Panc1 (cell line): ENCODE results near the gene PDGFD. TPM values are rescaled to one million over a fixed set of nuclear protein-coding genes. Genes with fewer than 3 reads are reported as not detected.

ENCODE experiments used
- ATAC-seq: fragments of 200-7000 bp; cut with Tn5 transposase; 2 replicates; pipeline ENCODE4 v1.9.1; 2020; ENCODE audit warnings: mild to moderate bottlenecking, moderate library complexity
- BruUV-seq: library from RNA; stranded (reverse); fragments of 400-500 nt; replicated peaks from 2 replicates; lab custom pipeline; 2021; lab: Mats Ljungman, UMichigan
- CTCF ChIA-PET: fragments of 300-600 bp; sonication (Branson Sonifier 250); formaldehyde crosslinking; loops from one replicate; lab custom pipeline; 2022; ENCODE audit warnings: antibody characterized with exemption; lab: Charles Lee
- POLR2A ChIA-PET: fragments of 300-600 bp; sonication (Branson Sonifier 250); formaldehyde crosslinking; loops from one replicate; lab custom pipeline; 2022; ENCODE audit warnings: antibody characterized with exemption; lab: Charles Lee
- DNase-seq: peaks from one replicate; pipeline ENCODE4 v3.0.0-alpha.2; 2010; ENCODE audit warnings: low read depth, low spot score
- H3K27ac ChIP-seq: 2 replicates; pipeline ENCODE4 v1.5.1; 2011; ENCODE audit warnings: mild to moderate bottlenecking, low read length, inconsistent platforms
- H3K27me3 ChIP-seq: fragments of 200-500 bp; sonication (Bioruptor generic); 2 replicates; pipeline ENCODE4 v1.6.0; 2014; ENCODE audit warnings: low read length, inconsistent platforms; ENCODE audit not compliant: control insufficient read depth, insufficient read depth
- H3K36me3 ChIP-seq: fragments of 200-500 bp; sonication (Bioruptor generic); 2 replicates; pipeline ENCODE4 v1.5.1; 2014; ENCODE audit warnings: inconsistent platforms, mild to moderate bottlenecking, low read length, moderate library complexity; ENCODE audit not compliant: control insufficient read depth, insufficient read depth
- H3K4me1 ChIP-seq: 2 replicates; pipeline ENCODE4 v1.5.1; 2011; ENCODE audit warnings: inconsistent platforms, mild to moderate bottlenecking, low read length, moderate library complexity; ENCODE audit not compliant: control insufficient read depth, insufficient read depth
- H3K4me3 ChIP-seq, 2 experiments: 2 replicates each; pipeline ENCODE4 v1.5.1; 2011 to 2012; ENCODE audit warnings: low read depth in 2 of 2, low read length in 2 of 2, mild to moderate bottlenecking in 2 of 2, inconsistent platforms in 1 of 2, moderate library complexity in 1 of 2
- H3K9me3 ChIP-seq: fragments of 200-500 bp; sonication (Bioruptor generic); 2 replicates; pipeline ENCODE4 v1.5.1; 2014; ENCODE audit warnings: low read depth, mild to moderate bottlenecking, inconsistent platforms, low read length, moderate library complexity; ENCODE audit not compliant: control insufficient read depth, insufficient read depth
- POLR2AphosphoS5 ChIP-seq: IDR thresholded peaks from 2 replicates; pipeline ENCODE4 v1.6.1; 2012; ENCODE audit warnings: mild to moderate bottlenecking, low read depth, low read length, moderate library complexity
- REST ChIP-seq, 2 experiments: IDR thresholded peaks; 2 replicates each; pipeline ENCODE4 v1.6.1; 2011 to 2012; ENCODE audit warnings: low read depth in 2 of 2, control low read depth in 1 of 2, low read length in 1 of 2, mild to moderate bottlenecking in 1 of 2, moderate library complexity in 1 of 2; ENCODE audit not compliant: insufficient read depth in 1 of 2
- SIN3A ChIP-seq: IDR thresholded peaks from 2 replicates; pipeline ENCODE4 v1.6.1; 2012; ENCODE audit warnings: low read depth, mild to moderate bottlenecking, low read length, moderate library complexity, borderline replicate concordance; ENCODE audit not compliant: insufficient read depth
- TCF7L2 ChIP-seq: IDR thresholded peaks from 2 replicates; pipeline ENCODE4 v1.6.1; 2011; ENCODE audit warnings: mild to moderate bottlenecking, low read depth, low read length, inconsistent platforms
- in situ Hi-C: cut with HindIII; loops from 2 replicates; pipeline ENCODE4 v1.10.0; 2016; ENCODE audit warnings: low sequenced_read_pairs, low pct_unique_long_range_greater_than_20kb
- intact Hi-C: fragments of 100-400 bp; cut with micrococcal nuclease; formaldehyde crosslinking; loops from one replicate; pipeline ENCODE4 v1.10.0; 2022; ENCODE audit not compliant: unreplicated experiment
- total RNA-seq: library from RNA; stranded (reverse); gene quantifications from one replicate; pipeline ENCODE4 v1.2.1, GENCODE V29; 2021; ENCODE audit not compliant: unreplicated experiment
- TF ChIP-seq, protein P1 (sequence below): fragments of 450-650 bp; IDR thresholded peaks from 2 replicates; pipeline ENCODE4 v1.5.1; 2017; ENCODE audit warnings: mild to moderate bottlenecking

PDGFD gene
- total RNA-seq, 1 experiment from 2014 or later, result 1.3 TPM

- intact Hi-C loops (no loop called here), in situ Hi-C loops (no loop called here)
- BruUV-seq, result no TSS peak
- no peak overlapping the region for H3K27ac ChIP-seq
- CTCF ChIA-PET, result no interaction called here
- no peaks in the 10 kb centered on the region for H3K4me1 ChIP-seq
- no peaks in the 10 kb centered on the region for H3K36me3 ChIP-seq
- DNase-seq, result no peak
- H3K9me3 ChIP-seq, result no peaks in the 10 kb centered on the region
- POLR2A ChIA-PET, result no interaction called here
- no peak for ATAC-seq
- TF ChIP-seq REST (IDR thresholded peaks at IDR 0.05; ENCODE audit: insufficient read depth in 1 of 2, low read depth in 2 of 2, low read length in 1 of 2) (no peak), TCF7L2 (no peak), SIN3A (no peak), POLR2AphosphoS5 (no peak)
- TF ChIP-seq, protein P1, sequence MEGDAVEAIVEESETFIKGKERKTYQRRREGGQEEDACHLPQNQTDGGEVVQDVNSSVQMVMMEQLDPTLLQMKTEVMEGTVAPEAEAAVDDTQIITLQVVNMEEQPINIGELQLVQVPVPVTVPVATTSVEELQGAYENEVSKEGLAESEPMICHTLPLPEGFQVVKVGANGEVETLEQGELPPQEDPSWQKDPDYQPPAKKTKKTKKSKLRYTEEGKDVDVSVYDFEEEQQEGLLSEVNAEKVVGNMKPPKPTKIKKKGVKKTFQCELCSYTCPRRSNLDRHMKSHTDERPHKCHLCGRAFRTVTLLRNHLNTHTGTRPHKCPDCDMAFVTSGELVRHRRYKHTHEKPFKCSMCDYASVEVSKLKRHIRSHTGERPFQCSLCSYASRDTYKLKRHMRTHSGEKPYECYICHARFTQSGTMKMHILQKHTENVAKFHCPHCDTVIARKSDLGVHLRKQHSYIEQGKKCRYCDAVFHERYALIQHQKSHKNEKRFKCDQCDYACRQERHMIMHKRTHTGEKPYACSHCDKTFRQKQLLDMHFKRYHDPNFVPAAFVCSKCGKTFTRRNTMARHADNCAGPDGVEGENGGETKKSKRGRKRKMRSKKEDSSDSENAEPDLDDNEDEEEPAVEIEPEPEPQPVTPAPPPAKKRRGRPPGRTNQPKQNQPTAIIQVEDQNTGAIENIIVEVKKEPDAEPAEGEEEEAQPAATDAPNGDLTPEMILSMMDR, result no peak
- H3K27me3 ChIP-seq, result no peaks in the 10 kb centered on the region
- no peak overlapping the region for H3K4me3 ChIP-seq
These were observed 260.2 kb downstream of the PDGFD start for GRCh38 chr11:103903621-103904323.

DNA sequence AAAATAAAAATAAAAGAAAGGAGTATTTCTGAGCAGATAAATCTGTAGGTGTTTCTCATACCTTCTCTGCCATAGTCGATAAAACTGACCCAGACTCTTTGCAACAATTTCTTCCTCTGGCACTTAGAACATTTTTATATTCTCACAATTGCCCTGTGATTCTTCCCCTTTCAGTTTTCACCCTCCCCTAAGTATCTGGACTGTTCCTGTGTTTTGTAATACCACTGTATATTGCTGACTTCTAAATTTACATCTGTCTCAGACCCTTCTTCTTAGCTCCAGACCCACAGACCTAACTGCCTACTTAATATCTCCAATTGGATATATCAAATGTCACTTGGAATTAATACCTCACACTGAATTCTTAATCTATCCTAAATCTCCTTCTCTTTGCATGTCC is 261.0 kb downstream of the PDGFD start:
- TF ChIP-seq SIN3A (no peak), POLR2AphosphoS5 (no peak), TCF7L2 (no peak), REST (IDR thresholded peaks at IDR 0.05; ENCODE audit: insufficient read depth in 1 of 2, low read depth in 2 of 2, low read length in 1 of 2) (no peak)
- TF ChIP-seq, protein P1, result no peak
- Histone ChIP-seq H3K4me1 (no peaks in the 10 kb centered on the region), H3K9me3 (no peaks in the 10 kb centered on the region), H3K27me3 (no peaks in the 10 kb centered on the region), H3K36me3 (no peaks in the 10 kb centered on the region), H3K4me3 (no peak overlapping the region), H3K27ac (no peak overlapping the region)
- in situ Hi-C loops (no loop called here), intact Hi-C loops (no loop called here)
- CTCF ChIA-PET, result no interaction called here
- POLR2A ChIA-PET, result no interaction called here
- DNase-seq (no peak), ATAC-seq (no peak)
- no TSS peak for BruUV-seq
